Limb (tissue), 2 donors: ENCODE results near the gene NSUN6.

Experiments
- DNase-seq, 2 donors: peaks; one replicate each; pipeline ENCODE4 v3.0.0-alpha.2; 2016; ENCODE audit errors: extremely low spot score in 2 of 2

Gene NSUN6

DNA sequence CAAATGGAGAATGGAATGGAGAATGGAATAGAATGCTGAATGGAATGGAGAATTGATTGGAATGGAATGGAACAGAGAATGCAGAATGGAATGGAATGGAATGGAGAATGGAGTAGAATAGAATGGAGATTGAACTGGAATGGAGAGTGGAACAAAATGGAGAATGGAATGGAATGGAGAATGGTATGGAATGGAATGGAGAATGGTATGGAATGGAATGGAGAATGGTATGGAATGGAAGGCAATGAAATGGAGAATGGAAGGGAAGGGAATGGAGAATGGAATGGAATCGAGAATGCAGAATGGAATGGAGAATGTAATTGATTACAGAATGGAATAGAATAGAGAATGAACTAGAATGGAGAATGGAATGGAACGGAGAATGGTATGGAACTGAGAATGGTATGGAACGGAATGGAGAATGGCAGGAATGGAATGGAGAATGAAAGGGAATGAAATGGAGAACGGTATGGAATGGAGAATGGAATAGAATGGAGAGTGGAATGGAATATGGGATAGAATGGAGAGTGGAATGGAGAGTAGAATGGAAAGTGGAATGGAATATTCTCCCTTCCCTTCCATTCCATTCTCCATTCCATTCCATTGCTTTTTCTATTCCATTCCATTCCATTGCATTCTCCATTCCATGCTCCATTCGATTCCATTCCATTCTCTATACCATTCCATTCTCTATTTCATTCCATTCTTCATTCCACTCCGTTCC lies 88.2 kb downstream of the NSUN6 start:
- DNase-seq = no peak

DNA sequence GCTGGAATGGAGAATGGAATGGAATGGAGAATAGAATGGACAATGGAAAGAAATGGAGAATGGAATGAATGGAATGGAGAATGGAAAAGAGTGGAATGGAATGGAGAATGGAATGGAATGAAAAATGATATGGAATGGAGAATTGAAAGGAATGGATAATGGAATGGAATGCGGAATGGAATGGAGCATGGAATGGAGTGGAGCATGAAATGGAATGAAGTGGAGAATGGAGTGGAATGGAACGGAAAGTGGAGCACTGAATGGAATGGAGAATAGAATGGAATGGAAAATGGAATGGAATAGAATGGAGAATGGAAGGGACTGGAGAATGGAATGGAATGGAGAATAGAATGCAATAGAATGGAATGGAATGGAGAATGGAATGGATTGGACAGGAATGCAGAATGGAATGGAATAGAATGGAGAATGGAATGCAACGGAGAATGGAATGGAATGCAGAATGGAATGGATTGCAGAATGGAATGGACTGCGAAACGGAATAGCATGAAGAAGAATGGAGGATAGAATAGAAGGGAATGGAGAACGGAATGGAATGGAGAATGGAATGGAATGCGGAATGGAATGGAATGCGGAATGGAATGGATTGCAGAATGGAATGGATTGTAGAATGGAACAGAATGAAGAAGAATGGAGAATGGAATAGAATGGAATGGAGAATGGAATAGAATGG lies 89.4 kb downstream of the NSUN6 start:
- DNase-seq = no peak

DNA sequence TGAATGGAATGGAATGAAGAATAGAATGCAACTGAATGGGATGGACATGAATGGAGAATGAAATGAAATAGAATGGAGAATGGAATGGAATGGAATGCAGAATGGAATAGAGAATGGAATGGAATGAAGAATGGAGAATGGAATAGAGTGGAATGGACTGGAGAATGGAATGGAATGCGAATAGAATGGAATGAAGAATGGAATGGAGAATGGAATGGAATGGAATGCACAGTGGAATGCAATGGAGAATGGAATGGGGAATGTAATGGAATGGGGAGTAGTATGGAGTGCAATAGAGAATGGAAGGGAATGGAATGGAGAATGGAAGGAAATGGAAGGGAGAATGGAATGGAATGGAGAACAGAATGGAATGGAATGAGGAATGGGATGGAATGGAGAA lies 93.4 kb downstream of the NSUN6 start:
- DNase-seq = no peak

DNA sequence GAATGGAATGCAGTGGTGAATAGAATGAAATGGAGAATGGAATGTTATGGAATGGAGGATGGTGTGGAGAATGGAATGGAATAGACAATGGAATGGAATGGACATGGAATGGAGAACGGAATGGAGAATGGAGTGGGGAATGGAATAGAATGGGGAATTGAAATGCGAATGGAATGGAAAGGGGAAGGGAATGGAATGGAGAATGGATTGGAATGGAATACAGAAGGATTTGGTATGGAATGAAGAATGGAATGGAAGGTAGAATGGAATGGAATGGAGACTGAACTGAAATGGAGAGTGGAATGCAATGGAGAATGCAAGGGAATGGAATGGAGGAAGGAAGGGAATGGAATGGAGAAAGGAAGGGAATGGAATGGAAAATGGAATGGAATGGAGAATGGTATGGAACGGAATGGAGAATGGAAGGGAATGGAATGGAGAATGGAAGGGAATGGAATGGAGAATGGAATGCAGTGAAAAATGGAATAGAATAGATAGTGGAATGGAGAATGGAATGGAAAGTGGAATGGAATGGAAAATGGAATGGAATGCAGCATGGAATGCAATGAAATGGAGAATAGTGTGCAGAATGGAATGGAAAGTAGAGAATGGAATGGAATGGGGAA lies 94.8 kb downstream of the NSUN6 start:
- DNase-seq = no peak

DNA sequence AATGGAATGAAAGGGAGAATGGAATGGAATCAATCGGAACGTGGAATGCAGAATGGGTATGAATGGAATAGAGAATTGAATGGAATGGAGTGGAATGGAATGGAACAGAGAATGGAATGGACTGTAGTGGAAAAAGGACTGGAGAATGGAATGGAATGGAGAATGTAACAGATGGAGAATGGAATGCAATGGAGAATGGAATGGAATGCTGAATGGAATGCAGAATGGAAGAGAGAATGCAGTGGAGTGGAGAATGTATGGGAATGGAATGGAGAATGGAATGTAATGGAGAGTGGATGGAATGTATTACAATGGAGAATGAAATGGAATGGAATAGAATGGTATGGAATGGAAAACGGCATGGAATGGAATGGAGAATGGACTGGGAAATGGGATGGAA lies 96.9 kb downstream of the NSUN6 start:
- no peak for DNase-seq

DNA sequence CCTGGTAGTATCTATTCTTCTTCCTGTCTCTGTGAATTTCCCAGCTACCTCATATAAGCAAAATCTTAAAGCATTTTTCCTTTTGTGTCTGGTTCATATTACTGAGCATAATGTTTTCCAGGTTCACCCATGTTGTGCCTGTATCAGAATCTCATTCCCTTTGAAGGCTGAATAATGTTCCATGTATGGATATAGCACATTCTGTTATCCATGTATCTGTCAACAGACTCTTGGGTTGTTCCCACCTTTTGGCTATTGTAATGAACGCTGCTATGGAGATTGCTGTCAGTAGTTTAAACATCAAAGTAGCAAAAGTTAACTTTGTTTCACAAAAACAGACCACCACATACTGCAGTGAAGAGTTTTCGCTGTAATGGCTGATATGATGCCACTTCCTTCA lies 99.9 kb downstream of the NSUN6 start:
- DNase-seq = no peak

DNA sequence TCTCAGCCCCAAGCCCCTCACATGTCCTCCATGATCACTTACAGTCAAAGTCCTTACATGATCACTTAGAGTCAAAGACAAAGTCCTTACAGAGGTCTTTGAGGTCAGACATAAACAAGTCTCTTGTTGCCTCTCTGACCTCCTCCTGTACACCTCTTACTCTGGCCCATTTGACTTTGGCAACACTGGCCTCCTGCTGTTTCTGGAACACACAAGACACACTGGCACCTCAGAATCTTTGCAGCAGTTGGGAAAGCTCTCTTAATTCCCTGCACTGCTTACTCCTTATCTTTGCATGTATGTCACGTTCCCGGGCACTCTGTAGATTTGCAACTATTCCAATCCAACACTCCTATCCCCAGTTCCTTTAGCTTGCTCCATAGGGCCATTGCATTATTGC lies 102.3 kb downstream of the NSUN6 start:
- no peak for DNase-seq

DNA sequence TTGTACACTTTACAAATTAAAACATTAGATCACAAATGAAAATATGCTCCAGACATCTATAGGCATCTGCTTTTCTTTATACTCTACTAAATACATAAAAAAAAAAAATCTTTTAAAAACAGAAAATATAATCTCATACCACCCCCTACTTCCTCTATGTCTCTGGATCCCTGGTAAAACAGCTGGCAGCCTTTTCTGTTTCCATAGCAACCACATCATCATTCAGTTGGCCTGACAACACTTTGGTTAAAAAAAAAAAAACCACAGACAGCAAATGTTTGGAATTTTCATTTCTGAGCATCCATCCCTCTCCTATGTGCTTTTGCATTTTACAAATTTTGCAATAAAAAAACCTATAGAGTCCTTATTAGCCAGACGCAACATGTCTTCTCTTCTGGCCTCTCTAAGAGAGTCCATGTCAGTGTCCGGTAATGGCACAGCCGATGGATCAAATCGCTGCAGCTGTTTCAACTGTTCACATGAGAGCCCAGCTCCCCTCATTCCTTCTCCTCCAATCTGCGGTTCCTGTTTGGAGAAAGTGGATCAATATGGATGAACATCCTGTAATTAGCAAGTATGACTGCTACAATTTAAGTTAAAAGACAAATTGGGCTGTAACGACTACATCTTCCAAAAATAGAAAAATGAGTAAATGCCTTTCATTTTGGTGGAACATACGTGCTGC lies 105.6 kb downstream of the NSUN6 start:
- DNase-seq = no peak

DNA sequence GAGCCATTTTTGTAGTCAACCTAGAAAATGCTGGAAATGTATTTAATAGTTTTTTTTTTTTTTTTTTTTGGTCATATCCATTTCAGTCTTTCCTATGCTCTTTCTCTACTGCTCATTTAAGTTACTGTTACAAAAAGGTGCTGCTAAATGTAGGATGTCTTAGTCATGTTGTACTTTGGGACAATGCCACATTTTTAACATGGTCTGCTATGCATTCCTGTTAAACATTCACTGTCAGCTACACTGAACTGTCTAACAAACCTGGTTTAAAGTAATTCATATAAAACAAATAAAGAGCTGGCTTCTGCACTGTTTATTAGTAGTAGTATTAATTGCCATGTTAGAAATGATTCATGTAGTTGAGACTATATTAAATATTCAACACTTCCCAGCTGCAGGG lies 108.6 kb downstream of the NSUN6 start:
- no peak for DNase-seq

DNA sequence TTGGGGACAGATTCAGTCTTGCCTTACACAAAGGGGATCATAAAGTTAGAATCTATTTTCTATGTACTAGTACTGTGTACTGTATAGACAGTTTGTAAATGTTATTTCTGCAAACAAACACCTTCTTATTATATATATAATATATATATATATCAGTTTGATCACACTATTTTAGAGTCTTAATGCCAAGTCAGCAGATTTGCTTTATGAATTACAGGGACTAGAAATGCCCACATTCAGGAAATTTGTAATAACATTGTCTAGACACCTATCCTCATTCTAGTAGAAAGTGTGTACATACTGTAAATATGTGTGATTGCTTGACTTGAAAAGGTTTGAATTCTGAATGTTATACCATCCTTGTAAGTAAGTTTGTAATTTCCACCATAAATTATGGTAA lies 111.2 kb downstream of the NSUN6 start:
- no peak for DNase-seq

DNA sequence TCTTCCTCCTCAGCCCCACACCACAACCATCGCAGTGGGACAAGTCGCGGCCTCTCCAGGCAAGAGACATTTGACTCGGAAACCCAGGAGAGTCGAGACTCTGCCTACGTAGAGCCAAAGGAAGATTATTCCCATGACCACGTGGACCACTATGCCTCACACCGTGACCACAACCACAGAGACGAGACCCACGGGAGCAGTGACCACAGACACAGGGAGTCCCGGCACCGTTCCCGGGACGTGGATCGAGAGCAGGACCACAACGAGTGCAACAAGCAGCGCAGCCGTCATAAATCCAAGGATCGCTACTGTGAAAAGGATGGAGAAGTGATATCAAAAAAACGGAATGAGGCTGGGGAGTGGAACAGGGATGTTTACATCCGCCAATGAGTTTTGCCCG lies 112.1 kb downstream of the NSUN6 start:
- DNase-seq = no peak

DNA sequence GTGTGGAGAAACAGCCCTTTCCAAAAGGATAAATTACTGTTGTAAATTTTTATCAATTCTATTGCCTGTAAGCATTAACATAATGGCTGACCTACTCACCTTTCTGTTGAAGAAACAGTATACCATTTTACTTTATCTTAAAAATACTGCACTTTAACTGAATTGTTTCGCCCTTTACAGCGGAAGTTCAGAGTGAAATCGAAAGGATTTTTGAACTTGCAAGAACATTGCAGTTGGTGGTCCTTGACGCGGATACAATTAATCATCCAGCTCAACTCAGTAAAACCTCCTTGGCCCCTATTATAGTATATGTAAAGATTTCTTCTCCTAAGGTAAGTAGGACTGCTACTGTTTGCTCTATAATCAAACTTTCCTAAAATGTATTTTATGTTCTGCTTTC lies 117.5 kb downstream of the NSUN6 start:
- DNase-seq = no peak

DNA sequence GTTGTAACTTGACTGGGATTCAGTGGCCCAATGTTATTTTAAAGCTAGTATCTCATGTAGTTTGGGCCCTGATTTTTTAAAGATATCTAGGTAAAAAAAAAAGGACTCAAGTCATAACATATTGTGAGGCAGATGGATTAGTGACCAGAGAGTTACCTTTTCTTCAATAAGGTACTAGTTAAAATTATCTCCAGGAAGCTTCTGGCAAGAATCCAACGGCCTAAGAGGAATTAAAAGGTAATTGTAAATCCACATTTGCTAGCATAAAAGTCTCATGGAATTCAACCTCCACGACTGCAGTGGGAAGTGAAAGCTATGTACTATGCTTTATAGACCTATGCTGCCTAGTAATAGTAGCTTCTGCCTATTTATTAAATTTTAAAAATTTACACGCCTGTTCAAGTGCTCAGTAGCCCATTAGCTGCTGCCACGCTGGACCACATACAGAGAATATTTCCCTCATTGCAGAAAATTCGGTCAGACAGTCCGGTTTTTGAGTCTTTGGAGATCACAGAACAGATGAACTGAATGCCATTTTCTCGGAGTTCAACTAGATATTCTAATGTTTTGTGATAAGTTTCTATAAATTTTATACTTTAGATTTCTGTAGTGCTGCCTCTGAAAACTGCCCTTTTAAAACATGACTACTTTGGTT lies 118.4 kb downstream of the NSUN6 start:
- DNase-seq = no peak

DNA sequence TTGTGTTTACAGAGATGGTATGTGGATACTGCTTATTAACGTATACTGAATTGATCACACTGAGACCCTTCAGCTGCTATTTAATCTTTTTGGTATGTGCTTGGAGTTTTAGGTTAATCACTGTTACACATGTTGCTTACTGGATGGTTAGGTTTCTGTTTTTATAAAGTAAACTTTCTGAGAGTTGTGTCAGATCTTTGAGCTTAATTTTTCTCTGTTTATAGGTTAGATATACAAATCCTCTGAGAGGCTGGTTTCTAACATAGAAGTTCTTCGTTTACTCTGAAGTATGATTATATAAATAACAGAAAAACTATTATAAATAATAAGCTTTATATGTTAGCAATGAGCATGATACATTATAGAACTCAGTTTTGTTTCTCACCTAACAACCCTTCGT lies 123.1 kb downstream of the NSUN6 start:
- no peak for DNase-seq

DNA sequence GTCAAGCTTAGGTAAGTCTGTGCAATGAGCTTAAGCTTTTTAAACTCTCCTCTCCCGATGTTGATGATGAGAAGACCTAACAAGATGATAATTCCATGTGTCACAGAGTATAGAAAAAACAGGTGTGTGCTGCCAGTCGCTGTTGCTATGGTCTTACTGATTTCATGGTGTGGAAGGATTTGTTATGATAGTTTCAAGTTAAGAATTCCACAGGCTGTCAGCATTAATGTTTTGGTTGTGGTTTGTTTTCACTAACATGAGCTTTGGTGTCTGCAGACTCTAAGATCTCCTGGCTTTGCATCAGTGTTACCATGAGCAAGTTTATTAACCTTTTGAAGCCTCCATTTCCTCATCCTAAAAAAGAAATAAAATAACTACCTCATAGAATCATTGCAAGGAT lies 123.7 kb downstream of the NSUN6 start:
- no peak for DNase-seq

DNA sequence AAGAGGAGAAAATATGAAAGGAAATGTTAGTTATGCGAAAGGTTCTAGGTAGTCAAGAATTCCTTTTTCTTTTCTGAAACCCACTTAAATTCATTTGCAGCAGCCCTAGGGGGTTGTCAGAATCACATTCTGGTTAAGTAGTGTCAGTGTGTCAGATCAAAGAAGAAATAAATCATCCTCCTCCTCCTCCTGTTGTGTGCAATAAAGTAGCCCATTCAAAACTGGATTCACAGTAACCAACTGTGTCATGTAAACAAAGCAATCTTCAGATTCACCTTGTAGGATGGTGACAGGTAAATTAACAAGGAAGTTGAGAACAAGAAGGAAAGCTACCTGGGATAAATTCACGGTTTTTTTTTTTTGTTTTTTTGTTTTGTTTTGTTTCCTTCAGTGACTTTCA lies 127.5 kb downstream of the NSUN6 start:
- DNase-seq = no peak

DNA sequence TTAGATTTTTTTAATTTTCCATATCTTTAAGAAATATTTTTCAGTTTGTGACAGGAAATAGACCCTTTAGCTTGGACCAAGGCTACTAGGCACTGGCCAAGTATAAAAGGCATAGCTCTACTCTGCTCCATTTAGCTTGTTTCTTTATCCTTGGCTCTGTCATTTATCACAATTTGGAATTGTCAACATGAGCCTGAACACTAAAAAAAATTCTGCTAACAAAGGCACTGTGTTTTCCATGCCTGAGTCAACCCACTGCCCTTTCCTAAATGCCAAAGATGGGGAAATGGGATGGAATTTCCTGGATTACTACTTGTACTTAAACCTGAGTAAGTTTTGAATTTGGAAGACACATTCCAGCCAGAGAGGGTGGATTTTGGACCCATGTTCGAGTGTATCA lies 128.4 kb downstream of the NSUN6 start:
- no peak for DNase-seq

DNA sequence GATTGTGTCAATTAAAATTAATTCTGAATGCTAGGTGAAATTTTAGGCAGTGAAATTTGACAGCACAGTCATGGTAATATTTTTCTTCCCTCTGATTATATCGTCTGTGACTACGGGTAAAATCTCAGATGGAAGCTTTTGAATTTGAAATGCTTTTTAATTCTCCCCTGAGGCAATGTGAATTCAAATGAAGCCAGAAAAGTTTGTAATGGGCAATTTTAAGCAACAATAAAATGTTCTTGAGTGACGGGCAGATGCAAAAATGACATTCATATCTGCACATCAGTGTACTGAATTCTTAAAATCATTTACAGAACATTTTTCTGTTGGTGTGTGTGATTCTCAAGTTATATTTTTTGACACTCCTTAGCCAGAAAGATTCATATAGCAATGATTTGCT lies 134.5 kb downstream of the NSUN6 start:
- no peak for DNase-seq

DNA sequence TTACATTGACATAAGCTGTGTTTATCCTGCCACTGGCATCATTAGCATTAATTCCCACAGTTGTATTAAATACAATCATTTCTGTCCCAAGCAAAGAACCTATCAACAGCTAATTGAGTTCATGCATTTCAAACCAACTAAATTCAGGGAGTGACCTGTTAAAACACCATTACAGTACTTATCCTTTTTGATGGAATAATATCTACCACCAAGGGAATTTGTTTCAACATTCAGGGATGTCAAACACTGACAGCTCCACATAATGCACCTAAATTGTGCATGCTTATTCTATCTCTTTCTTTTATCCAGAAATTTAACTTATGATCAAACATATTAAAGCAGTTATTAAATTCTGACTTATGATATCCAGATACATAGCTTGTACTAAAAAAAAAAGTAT lies 136.8 kb downstream of the NSUN6 start:
- DNase-seq = no peak

DNA sequence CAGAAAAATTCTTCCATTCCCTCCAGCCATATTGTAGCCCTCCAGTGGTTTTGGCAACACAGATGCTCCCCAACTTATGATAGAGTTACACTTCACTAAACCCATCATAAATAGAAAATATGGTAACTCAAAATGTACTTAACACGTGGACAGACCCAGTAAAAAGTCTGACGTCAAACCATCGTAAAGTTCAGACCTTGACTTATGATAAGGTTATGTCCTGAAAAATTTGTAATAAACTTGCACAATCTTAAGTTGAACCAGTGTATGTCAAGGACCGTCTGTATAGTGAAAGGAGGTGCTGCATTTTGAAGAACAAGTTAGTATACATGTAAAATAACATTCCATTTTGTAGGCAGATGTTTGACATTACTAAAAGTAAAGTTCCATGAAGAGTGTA lies 142.8 kb downstream of the NSUN6 start:
- DNase-seq = no peak

DNA sequence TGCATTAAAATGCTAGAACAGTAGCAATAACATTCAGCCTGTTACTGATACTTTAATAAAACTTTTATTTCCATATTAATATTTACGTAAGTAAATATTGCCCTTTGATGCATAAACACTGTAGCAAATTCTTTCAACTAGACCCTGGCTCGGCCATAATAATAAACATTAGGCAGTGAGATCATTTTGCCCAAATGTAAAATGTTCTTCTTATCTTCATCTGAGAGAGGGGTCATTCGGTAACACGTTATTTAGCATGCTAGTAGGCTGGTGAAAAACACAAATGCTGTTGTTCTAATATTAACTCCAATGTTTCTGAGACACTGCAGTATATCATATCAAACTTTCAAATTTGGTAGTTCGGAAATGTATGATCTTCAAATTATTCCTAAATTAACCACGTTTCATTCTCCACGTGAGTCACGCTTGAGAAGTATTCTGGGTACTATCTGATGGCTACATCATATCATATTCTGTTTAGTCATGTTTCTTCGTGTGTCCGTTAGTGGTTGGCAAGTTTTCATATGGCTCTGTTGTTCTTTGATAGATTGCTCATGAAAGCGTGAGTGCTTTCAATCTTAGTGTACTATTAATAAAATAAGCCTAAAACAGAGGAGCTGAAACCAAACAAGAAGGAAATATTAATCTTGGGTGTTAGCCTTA lies 145.8 kb downstream of the NSUN6 start:
- no peak for DNase-seq
